Body of pancreas (tissue), 4 donors: ENCODE measurements around the gene ZNF213. TPM values are rescaled to one million over a fixed set of nuclear protein-coding genes. Genes with fewer than 3 reads are reported as not detected.

ENCODE experiments used
- ATAC-seq: fragments of 150-250 bp; one replicate; pipeline ENCODE4 v1.9.1; 2016
- DNase-seq, 4 donors: peaks; one replicate each; pipeline ENCODE4 v3.0.0-alpha.2; 2019
- H3K27ac ChIP-seq, 4 donors: fragments of 200-600 bp; sonication (generic); 1 replicate in 3 of 4; 2 replicates in 1 of 4; pipeline versions ENCODE4 v1.5.1 to v1.6.1; 2016 to 2019; ENCODE audit warnings: mild to moderate bottlenecking in 1 of 4, mixed read lengths in 1 of 4, moderate library complexity in 1 of 4
- H3K27me3 ChIP-seq, 2 donors: fragments of 200-600 bp; sonication (generic); one replicate each; pipeline ENCODE4 v1.6.0; 2016; ENCODE audit warnings: mild to moderate bottlenecking in 1 of 2
- H3K36me3 ChIP-seq, 2 donors: fragments of 200-600 bp; sonication (generic); replicated peaks in 1 of 2; 2 replicates each; pipeline ENCODE4 v1.5.1; 2016; ENCODE audit warnings: low read depth in 2 of 2; ENCODE audit not compliant: insufficient read depth in 1 of 2
- H3K4me1 ChIP-seq: fragments of 200-600 bp; sonication (generic); one replicate; pipeline ENCODE4 v1.6.0; 2016
- H3K4me3 ChIP-seq, 2 donors: fragments of 200-600 bp; sonication (generic); 1 replicate in 1 of 2; 2 replicates in 1 of 2; pipeline ENCODE4 v1.5.1; 2016 to 2019
- H3K9me3 ChIP-seq, 3 donors: fragments of 200-600 bp; sonication (generic); 1 replicate in 2 of 3; 2 replicates in 1 of 3; pipeline ENCODE4 v1.5.1; 2016
- CTCF ChIP-seq, 7 experiments: fragments of 450-650 bp in 4 of 7; fragments of 200-600 bp in 3 of 7; sonication (generic) in 3 of 7; IDR thresholded peaks; one replicate each; pipeline ENCODE4 v1.5.1; 2016 to 2019; ENCODE audit warnings: antibody characterized with exemption in 7 of 7
- POLR2A ChIP-seq, 3 donors: fragments of 450-650 bp; IDR thresholded peaks; one replicate each; pipeline ENCODE4 v1.6.1; 2016; ENCODE audit warnings: antibody characterized with exemption in 3 of 3, mild to moderate bottlenecking in 2 of 3
- WGBS, 2 donors: methylation state at CpG; one replicate each; pipeline ENCODE4 v1.1.5; 2017; 5-methylcytosine and 5-hydroxymethylcytosine counted together
- intact Hi-C: fragments of 100-400 bp; cut with DNase I; formaldehyde crosslinking; loops from one replicate; pipeline ENCODE4 v1.15.1; 2023
- total RNA-seq, 2 donors: library from RNA; depleted of rRNA; stranded (reverse); fragments of >200 nt; gene quantifications; one replicate each; pipeline ENCODE4 v1.1.0, GENCODE V29; 2016

The ZNF213 gene
- total RNA-seq, 2 donors from 2014 or later: 12.5 to 21.4 TPM

DNA sequence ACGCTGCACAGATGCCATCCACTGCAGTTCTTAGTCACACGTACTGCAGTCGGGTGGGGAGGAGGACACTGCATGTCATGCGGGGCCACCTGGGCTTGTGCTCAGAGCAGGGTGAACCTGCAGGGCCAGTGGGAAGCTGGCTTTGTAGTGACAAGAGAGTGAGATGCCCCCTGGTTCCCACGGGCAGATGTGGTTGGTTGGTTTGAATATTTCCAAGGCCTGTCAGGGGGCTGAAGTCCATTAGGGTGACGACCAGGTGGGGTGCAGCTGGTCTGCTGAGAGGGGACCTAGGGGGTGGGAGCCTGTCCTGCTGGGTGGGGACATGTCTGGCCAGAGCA lies 14.3 kb downstream of the ZNF213 start:
- Histone ChIP-seq H3K27ac (peak overlapping the region in 3 of 4 donors; percentile 79 to 94 (median 86)), H3K36me3 (no peaks in the 10 kb centered on the region), H3K9me3 (no peaks in the 10 kb centered on the region), H3K4me3 (no peak overlapping the region), H3K4me1 (peaks cover 28% of the 10 kb centered on the region), H3K27me3 (no peaks in the 10 kb centered on the region)
- TF ChIP-seq POLR2A (IDR thresholded peaks at IDR 0.05) (no peak), CTCF (IDR thresholded peaks at IDR 0.05) (no peak)
- intact Hi-C loops: no loop called here
- ATAC-seq: no peak
- WGBS, 2 donors: 89% methylated on average over 6 of the region's 6 CpGs; no CpG with 5 or more reads in 1 of the 2 donors
- DNase-seq: no peak

GRCh38 chr16:3149630-3150345 lies 15.0 kb downstream of the ZNF213 start:
- Histone ChIP-seq H3K27ac (peak overlapping the region; percentile 60 to 94 (median 82)), H3K9me3 (no peaks in the 10 kb centered on the region), H3K4me1 (peaks cover 28% of the 10 kb centered on the region), H3K27me3 (no peaks in the 10 kb centered on the region), H3K4me3 (peak overlapping the region; percentile 14 to 55), H3K36me3 (no peaks in the 10 kb centered on the region)
- intact Hi-C loops: no loop called here
- whole genome bisulfite sequencing, 2 donors: 6 to 13% methylated on average over 10 to 36 of the region's 41 CpGs
- TF ChIP-seq CTCF (IDR thresholded peaks at IDR 0.05) (peak in 6 of 7 experiments; percentile 9 to 51 (median 32)), POLR2A (IDR thresholded peaks at IDR 0.05) (peak in 2 of 3 donors; percentile 8 to 31)
- DNase-seq: peak; percentile 68 to 81 (median 72)
- peak; percentile 33 for ATAC-seq

- no peak for TF ChIP-seq CTCF (IDR thresholded peaks at IDR 0.05)
- peak in 1 of 3 donors; percentile 22 for TF ChIP-seq POLR2A (IDR thresholded peaks at IDR 0.05)
- ATAC-seq (peak; percentile 89), DNase-seq (peak; percentile 97 to 99 (median 98))
- H3K27me3 ChIP-seq: no peaks in the 10 kb centered on the region
- H3K4me1 ChIP-seq: peaks cover 28% of the 10 kb centered on the region
- no peaks in the 10 kb centered on the region for H3K9me3 ChIP-seq
- peak overlapping the region; percentile 14 to 55 for H3K4me3 ChIP-seq
- peak overlapping the region; percentile 60 to 94 (median 82) for H3K27ac ChIP-seq
- H3K36me3 ChIP-seq: no peaks in the 10 kb centered on the region
- intact Hi-C loops: no loop called here
- 1 to 5% methylated on average over 17 to 62 of the region's 62 CpGs for WGBS, 2 donors
These were observed 15.8 kb downstream of the ZNF213 start for GRCh38 chr16:3150346-3151218.

DNA sequence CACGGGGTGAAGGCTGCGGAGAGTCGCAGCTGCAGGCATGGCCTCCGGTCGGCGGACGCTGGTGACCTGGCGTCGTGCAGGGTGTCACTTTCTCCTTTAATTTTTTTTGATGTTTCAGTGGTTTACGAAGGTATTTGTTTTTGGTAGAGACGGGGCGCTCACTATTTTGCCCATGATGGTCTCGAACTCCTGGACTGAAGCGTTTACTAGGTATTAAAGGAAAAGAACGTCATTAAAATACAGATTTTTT lies 17.1 kb downstream of the ZNF213 start:
- DNase-seq (no peak), ATAC-seq (no peak)
- 4 to 5% methylated on average over 15 of the region's 15 CpGs for WGBS, 2 donors
- Histone ChIP-seq H3K27ac (peak overlapping the region in 3 of 4 donors; percentile 24 to 67 (median 52)), H3K9me3 (no peaks in the 10 kb centered on the region), H3K4me1 (peaks cover 28% of the 10 kb centered on the region), H3K36me3 (no peaks in the 10 kb centered on the region), H3K4me3 (no peak overlapping the region), H3K27me3 (no peaks in the 10 kb centered on the region)
- intact Hi-C loops: no loop called here
- TF ChIP-seq CTCF (IDR thresholded peaks at IDR 0.05): no peak
- TF ChIP-seq POLR2A (IDR thresholded peaks at IDR 0.05): no peak
